Epithelial cell of esophagus (primary cell): Measurements from ENCODE around the gene CELA1.
A peak's percentile ranks its signal among the peaks of the same experiment; 100 is the strongest.

Source experiments
- DNase-seq: peaks from one replicate; pipeline ENCODE4 v3.0.0; 2010; ENCODE audit warnings: low read depth
- H3K4me3 ChIP-seq: 2 replicates; pipeline ENCODE4 v1.5.1; 2011; ENCODE audit warnings: mild to moderate bottlenecking, low read length, control low read depth
- CTCF ChIP-seq: IDR thresholded peaks from 2 replicates; pipeline ENCODE4 v1.5.1; 2011; ENCODE audit warnings: low read depth, mild to moderate bottlenecking, low read length, control low read depth, inconsistent platforms; ENCODE audit not compliant: insufficient read depth; ENCODE audit errors: missing control alignments

The CELA1 gene

GRCh38 chr12:51368640-51369517 lies 22.4 kb upstream of the CELA1 start:
- no peak overlapping the region for H3K4me3 ChIP-seq
- no peak for TF ChIP-seq CTCF
- DNase-seq = no peak

DNA sequence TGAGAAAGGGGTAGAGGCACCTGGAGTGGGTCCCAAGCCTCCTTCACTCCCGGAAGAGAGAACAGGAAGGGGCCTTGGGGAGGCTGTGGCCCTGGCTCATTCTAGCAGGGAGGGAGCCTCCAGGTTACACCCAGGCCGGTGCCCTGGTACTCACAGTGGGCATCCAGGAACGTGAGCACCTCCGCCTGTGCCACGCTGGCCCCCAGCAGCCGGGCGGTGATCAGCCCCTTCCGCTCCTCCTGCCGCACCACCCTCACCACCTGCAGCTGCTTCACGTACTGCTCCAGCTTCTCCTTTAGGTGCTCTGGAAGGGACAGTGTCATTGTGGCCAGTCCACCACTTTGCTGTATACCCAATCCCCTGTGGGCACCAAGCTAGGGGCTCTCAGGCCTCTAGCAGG lies 18.8 kb upstream of the CELA1 start:
- H3K4me3 ChIP-seq = no peak overlapping the region
- no peak for DNase-seq
- no peak for TF ChIP-seq CTCF

DNA sequence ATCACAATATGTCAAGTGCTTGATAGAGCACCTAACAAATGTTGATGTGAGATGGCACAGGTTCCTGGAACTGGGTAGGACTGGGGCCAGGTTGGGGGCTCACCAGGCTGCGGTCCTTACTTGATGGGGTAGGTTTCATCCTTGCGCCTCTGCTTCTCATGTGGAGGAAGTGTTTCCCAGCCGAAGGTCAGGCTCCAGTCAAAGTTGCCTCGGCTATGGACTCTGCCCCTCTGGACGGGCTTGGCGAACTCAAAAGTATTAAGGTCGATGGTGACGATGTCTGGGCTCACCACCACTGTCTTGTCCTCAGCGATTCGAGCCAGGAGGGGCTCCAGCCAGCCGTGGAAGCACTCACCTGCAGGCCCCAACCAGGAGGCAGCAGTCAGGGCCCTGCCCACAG lies 17.5 kb upstream of the CELA1 start:
- DNase-seq = no peak
- no peak overlapping the region for H3K4me3 ChIP-seq
- no peak for TF ChIP-seq CTCF

DNA sequence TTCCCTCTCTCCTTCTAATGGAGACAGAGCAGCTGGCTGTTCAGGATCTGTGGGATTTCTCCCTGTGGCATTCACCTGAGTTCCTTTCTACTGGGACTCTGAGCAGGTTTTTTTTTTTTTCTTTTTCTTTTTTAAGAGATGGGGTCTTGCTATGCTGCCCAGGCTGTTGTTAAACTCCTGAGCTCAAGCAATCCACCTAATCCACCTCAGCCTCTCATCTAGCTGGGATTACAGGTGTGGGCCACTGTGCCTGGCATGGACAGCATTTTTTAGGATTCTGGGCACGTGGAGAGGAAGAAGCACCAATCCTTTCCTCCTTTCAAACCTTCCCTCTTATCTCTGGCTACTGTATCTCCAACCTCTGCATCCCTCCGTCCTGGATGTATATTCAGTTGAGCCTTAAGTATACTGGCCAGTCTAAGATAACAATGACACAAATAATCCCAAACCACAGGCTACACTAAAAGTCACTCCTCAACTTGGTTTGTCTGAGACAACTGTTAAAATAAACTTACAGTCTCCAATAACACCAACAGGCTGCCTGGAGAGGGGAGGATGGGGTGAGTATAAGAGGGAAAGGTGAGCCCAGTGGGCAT lies 16.4 kb upstream of the CELA1 start:
- TF ChIP-seq CTCF = no peak
- no peak overlapping the region for H3K4me3 ChIP-seq
- no peak for DNase-seq

GRCh38 chr12:51362307-51362706 lies 15.8 kb upstream of the CELA1 start:
- no peak for DNase-seq
- TF ChIP-seq CTCF = no peak

GRCh38 chr12:51361161-51362016 lies 14.9 kb upstream of the CELA1 start:
- no peak for DNase-seq

More at GRCh38 chr12:51362307-51362706, 15.8 kb upstream of the CELA1 start:
- H3K4me3 ChIP-seq = no peak overlapping the region

More at GRCh38 chr12:51361161-51362016, 14.9 kb upstream of the CELA1 start:
- TF ChIP-seq CTCF = peak; percentile 22
- no peak overlapping the region for H3K4me3 ChIP-seq
